ENCODE results near the gene MOXD1.
"Not testable (repeated sequence)": the region's sequence is repeated elsewhere in the genome, so short reads cannot be mapped to it uniquely, and the experiment has no call there.

The MOXD1 gene

GRCh38 chr6:132279592-132280139 is 121.6 kb downstream of the MOXD1 start:
- peak; percentile 19 to 59 for DNase-seq

DNA sequence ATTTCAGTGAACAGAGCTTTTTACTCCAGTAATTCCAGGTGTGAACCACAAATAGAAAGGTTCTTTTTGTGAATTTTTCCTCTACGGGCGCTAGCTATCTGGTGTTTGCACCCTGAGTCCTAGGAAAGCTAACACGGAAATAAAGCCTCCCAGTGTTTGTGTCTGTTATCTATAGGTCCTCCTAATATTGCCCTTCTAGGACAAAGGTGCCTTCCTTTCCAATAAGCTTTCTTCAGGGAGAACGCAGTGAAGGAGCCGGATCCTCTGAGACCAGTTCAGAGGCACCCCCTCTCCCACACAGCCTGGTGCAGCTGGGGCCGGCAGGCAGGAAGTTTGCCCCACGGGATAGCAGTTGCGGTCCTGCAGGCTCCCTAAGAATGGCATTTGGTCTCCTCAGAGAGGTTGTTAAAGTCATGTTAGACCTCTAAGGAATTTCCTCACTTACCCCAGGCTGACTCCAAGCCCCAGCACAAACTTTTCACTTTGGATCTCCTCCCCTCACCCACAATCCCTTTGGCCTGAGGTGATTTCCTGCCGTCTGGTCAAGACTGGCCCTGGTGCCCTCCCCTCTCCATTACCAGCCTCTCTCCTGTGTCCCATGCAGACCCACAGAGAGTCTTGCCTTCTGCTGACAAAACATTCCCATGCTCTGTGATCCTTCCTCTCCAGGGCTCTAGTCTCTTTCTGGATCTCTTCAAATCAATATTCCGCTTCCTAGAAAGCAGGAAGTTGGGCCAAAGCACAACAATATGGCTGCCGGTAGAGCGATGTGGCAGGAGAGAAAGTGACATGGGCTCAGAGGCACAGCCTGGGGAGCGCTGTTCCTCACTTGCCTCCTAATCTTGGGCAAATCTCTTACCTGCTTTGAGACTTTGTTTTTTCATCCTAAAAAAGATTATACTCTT is 126.0 kb downstream of the MOXD1 start:
- DNase-seq, result no peak

DNA sequence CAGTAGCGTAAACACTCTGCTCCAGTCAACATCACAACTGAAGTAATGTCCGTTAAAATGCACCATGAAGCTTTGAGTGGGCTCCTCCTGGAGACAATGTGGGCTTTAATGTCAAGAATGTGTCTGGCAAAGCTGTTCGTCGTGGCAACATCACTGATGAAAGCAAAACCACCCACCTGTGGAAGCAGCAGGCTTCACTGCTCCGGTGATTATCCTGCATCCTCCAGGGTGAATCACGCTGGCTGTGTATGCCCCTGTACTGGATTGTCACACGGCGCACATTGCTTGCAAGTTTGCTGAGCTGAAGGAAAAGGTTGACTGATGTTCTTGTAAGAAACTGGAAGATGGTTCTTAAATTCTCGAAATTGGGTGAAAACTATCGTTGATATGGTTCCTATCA is 128.5 kb downstream of the MOXD1 start:
- DNase-seq, result no peak

GRCh38 chr6:132270726-132271402 is 130.4 kb downstream of the MOXD1 start:
- no peak for DNase-seq

DNA sequence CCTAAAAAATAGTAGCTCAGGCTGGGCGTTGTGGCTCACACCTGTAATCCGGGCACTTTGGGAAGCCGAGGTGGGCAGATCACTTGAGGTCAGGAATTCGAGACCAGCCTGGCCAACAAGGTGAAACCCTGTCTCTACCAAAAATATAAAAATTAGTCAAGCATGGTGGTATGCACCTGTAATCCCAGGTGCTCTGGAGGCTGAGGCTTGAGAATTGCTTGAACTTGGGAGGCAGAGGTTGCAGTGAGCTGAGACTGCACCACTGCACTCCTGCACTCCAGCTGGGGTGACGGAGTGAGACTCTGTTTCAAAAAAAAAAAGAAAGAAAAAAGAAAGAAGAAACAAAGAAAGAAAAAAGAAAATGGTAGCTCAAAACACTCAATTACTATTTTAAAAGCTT is 132.6 kb downstream of the MOXD1 start:
- DNase-seq, result not testable (repeated sequence)

DNA sequence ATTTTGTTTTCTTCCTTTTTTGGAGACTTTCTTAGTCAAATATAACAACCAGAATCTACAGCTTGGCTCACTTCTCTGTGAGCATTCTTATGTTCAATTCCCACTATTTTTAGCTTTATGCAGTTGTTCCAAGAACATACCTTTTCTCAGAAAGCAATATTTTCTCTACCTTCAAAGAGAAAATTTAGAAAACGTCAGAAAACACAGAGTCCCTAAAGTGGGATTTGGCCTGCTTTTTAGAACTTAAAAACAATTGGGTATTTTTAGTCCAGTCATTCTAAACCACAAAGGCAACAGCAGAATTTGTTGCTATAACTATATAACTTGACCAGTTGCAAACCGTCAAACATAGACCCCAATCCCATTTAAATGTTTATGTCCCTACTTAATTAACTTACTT is 133.1 kb downstream of the MOXD1 start:
- DNase-seq, result no peak

- DNase-seq, result no peak
Observed at GRCh38 chr6:132265451-132266097, 135.7 kb downstream of the MOXD1 start.

GRCh38 chr6:132264021-132264500 is 137.2 kb downstream of the MOXD1 start:
- DNase-seq, result no peak

DNA sequence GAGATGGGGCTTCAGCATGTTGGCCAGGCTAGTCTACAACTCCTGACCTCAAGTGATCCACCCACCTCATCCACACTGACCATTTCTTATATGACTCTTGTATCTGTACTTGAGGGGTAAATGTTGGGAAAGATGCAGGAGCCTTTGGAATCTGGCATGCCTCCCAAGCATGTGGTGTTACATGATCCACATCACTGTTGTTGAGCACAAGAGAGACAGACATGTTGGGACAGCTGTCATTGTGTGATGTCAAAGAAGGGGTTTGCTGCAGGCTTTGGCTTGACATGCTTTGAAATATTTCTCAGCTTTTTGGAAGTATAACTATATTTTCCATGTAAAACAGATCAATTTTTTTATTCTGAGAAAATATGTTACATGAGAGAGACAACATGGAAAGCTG is 139.9 kb downstream of the MOXD1 start:
- no peak for DNase-seq

- DNase-seq, result no peak
Observed at GRCh38 chr6:132259070-132259469, 142.2 kb downstream of the MOXD1 start.

DNA sequence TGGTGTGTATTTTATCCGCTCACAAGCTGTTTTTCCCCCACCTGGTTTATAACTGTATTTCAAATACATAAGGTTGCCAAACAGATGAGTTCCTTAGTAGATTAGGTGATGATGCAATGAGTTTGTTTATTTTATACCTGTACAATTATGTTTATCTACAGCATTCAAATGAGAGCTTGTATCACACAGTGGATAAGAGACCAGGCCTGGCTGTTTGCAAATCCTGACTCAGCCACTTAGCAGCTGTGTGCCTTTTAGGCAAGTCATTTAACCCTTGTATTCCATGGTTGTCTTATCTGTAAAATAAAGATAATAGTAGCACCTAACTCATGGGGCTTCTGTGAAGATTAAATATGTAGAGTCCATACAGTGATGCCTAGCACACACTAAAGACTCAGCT is 143.7 kb downstream of the MOXD1 start:
- no peak for DNase-seq

DNA sequence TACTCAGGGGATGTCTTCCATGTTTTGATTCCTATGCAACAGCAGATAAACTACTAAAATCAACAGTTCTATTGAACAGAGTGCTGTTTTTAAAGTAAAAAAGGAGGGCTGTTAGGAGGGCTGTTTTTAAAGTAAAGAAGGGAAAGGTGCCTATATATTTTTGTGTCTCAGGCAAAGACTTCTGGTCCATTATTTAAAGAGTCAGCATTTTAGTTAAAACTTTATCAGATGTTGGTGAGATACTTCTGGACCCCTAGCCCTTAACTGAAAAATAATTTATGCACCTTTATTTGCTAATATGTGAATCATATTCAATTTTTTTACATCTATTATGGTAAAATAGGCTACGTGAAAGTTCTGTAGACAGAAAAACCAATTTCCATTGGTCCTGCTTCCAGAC is 144.8 kb downstream of the MOXD1 start:
- no peak for DNase-seq

- DNase-seq, result no peak
Observed at GRCh38 chr6:132253906-132254305, 147.4 kb downstream of the MOXD1 start.

- no peak for DNase-seq
Observed at GRCh38 chr6:132253211-132253610, 148.1 kb downstream of the MOXD1 start.

GRCh38 chr6:132252113-132252512 is 149.2 kb downstream of the MOXD1 start:
- DNase-seq, result no peak

DNA sequence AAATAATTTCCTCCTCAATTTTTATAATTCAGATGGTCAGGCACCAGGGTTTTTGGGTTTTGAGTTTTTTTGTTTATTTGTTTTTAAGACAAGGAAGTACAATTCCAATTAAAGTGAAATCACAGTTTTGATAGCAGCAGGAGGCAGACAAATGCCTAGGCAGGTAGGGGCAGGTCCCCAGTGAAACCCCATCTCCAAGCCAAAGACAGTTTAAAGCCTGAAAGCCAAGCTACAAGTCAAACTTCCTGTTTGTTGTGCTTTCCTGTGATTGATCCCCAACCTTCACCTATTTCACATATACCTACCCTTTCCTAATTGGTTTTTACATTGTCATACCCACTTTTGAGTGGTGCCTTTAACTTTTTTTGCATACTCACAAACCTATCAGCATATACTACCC is 149.6 kb downstream of the MOXD1 start:
- no peak for DNase-seq

GRCh38 chr6:132247381-132248159 is 153.7 kb downstream of the MOXD1 start:
- DNase-seq, result no peak

DNA sequence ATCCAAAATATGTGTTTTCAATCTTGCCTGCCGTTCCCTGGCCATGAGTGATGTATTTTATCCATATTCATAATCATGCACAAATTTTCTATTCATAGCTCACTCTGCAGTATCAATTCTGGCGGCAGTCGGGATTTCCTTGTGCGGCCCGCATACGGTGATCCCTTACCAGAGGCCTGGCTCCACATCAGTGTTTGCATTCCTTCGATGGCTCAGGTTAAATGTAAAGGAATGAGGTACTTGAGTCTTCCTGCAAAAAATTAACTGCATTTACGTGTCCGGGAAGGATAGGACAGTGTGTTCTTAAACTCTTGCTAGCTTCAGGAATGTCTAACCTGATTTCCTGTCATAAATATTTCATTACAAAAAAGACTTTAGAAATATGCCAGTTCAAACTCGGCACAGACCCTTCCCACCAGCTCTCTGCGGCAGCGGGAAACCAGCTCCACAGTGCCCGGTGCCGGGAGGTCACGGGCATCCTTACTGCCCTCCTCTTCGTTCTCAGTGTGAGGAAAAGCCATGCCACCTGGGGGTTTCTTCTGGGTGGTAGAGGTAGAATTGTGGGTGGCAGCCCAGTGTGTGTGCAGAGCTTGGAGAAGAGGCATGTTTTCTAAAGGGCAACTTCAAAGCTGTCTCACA is 154.5 kb downstream of the MOXD1 start:
- DNase-seq, result no peak

- DNase-seq, result no peak
Observed at GRCh38 chr6:132246120-132246617, 155.1 kb downstream of the MOXD1 start.
